ENCODE measurements around the gene GNAS.

GRCh38 chr20:58832457-58832856 lies 20.1 kb upstream of the GNAS start:
- TF ChIP-seq, protein P1, sequence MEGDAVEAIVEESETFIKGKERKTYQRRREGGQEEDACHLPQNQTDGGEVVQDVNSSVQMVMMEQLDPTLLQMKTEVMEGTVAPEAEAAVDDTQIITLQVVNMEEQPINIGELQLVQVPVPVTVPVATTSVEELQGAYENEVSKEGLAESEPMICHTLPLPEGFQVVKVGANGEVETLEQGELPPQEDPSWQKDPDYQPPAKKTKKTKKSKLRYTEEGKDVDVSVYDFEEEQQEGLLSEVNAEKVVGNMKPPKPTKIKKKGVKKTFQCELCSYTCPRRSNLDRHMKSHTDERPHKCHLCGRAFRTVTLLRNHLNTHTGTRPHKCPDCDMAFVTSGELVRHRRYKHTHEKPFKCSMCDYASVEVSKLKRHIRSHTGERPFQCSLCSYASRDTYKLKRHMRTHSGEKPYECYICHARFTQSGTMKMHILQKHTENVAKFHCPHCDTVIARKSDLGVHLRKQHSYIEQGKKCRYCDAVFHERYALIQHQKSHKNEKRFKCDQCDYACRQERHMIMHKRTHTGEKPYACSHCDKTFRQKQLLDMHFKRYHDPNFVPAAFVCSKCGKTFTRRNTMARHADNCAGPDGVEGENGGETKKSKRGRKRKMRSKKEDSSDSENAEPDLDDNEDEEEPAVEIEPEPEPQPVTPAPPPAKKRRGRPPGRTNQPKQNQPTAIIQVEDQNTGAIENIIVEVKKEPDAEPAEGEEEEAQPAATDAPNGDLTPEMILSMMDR (IDR thresholded peaks at IDR 0.05): no peak
- TF ChIP-seq POLR2A (IDR thresholded peaks at IDR 0.05): no peak
